Measurements from ENCODE around the gene SPAM1. TPM values are rescaled to one million over a fixed set of nuclear protein-coding genes. Genes with fewer than 3 reads are reported as not detected.
"Not testable (repeated sequence)": the region's sequence is repeated elsewhere in the genome, so short reads cannot be mapped to it uniquely, and the experiment has no call there.

The SPAM1 gene, protein sequence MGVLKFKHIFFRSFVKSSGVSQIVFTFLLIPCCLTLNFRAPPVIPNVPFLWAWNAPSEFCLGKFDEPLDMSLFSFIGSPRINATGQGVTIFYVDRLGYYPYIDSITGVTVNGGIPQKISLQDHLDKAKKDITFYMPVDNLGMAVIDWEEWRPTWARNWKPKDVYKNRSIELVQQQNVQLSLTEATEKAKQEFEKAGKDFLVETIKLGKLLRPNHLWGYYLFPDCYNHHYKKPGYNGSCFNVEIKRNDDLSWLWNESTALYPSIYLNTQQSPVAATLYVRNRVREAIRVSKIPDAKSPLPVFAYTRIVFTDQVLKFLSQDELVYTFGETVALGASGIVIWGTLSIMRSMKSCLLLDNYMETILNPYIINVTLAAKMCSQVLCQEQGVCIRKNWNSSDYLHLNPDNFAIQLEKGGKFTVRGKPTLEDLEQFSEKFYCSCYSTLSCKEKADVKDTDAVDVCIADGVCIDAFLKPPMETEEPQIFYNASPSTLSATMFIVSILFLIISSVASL
- total RNA-seq: not detected

DNA sequence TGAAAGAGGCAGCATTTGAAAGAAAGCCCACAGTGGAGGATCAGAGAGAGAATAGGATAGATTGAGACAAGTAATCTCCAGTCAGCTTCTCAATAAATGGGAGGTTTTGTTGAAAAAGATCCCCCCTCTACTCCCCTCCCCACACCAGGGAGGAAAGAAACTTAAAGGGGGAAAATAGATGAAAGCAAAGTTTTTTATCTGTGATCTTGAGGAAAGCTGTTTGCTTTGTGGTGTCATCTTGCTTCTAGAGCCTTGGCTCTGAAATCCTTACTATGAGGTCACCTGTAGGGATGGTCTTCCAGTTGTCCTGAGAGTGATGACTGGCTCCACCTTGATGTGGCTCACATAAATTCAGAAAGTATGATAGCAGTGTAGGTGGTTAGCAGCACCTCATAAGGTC lies at the start of gene SPAM1:
TSS of gene SPAM1 (plus strand) at position 301 of the 400 bp plus-strand sequence. CDS start 28,330 bp downstream, outside the sequence.
- ATAC-seq: no peak

DNA sequence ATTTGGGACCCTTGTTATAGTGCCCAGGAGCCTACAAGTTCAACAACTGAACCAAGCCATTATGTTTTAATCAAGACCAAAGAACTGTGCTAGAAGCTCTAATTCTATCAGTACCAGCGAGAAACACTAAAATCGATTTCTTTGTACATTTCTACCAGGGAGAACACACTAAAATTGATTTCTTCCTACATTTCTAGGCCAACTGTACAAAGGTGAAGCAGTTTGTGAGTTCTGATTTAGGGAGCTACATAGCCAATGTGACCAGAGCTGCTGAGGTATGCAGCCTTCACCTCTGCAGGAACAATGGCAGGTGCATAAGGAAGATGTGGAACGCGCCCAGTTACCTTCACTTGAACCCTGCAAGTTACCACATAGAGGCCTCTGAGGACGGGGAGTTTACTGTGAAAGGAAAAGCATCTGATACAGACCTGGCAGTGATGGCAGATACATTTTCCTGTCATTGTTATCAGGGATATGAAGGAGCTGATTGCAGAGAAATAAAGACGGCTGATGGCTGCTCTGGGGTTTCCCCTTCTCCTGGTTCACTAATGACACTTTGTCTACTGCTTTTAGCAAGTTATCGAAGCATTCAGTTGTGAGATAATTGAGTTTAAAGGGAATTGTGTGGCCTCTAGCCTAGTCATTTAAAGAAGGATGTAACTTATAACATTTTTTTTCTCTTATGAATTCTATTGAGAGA lies 48.3 kb upstream of the SPAM1 start:
- ATAC-seq: no peak

DNA sequence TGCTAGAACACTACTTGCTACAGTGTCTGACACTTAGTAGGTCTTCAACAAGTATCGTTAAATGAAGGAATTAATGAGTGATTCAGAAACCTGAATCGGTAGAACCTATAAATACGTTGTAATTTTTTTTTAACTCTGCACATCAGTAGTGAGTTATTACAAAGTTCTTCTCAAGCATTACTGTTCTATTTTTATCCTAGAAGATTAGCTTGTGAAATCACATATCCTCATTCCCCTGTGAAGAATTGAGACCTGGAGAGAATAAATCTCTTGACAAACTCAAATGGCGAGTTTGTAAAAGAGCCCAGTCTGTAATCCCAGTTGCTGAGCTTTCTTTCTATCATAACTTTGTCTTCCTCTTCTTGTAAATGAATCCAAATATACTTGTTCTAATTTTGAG lies 45.4 kb upstream of the SPAM1 start:
- ATAC-seq: no peak

DNA sequence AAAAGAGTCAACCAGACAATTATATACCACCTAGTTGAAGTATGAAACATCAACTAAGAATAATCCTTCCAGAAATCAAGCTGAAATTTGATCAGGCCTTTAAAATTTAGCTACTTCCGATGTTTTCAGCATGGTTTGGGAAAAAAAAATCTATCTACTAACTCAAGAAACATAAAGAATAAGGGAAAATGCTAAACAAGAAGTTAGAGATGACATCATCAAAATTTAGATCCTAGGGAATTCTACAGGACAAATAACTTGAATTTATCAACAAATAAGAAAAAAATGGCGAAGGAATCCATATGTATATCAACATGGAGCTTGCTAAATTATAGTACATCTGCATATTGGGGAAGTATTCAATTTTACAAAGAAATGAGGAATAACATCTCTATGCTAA lies 43.7 kb upstream of the SPAM1 start:
- ATAC-seq: no peak

DNA sequence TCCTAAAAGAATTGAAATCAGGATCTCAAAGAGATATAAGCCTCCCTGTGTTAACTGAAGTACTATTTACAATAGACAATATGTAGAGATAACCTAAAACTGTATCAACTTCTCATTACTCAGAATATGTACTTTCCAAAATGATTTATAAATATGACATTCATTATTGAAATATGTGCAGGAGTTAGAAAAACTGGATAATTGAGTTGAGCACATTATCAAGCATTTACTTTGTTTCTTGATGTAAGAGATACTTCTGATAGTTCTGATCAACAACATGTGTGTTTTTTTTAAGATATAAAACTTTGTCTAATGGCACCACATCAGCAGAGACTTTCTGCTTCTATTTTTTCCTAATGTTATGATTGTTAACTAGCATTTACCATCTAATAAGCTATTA lies 41.9 kb upstream of the SPAM1 start:
- no peak for ATAC-seq

DNA sequence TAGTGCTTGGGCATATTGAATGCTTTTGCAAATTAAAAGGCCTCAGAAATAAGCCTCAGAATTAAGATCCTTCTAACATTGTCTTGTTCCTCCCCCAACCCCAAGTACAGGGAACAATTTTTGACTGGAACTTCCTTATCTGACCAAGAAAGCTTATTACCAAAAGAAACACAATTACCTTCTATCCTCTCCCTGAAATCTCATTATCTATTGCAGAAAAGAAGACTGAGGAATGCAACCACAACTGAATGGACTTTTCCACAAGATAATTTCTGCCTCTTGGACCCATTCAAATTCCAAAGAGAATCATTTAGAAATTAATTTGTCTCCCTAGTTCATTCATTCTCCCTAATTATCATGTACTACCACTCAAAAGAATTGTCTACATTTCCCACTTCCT lies 36.8 kb upstream of the SPAM1 start:
- ATAC-seq: no peak

DNA sequence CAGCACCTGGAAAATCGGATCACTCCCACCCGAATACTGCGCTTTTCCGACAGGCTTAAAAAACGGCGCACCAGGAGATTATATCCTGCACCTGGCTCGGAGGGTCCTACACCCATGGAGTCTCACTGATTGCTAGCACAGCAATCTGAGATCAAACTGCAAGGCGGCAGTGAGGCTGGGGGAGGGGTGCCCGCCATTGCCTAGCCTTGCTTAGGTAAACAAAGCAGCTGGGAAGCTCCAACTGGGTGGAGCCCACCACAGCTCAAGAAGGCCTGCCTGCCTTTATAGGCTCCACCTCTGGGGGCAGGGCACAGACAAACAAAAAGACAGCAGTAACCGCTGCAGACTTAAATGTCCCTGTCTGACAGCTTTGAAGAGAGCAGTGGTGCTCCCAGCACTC lies 30.3 kb upstream of the SPAM1 start:
- ATAC-seq: not testable (repeated sequence)

DNA sequence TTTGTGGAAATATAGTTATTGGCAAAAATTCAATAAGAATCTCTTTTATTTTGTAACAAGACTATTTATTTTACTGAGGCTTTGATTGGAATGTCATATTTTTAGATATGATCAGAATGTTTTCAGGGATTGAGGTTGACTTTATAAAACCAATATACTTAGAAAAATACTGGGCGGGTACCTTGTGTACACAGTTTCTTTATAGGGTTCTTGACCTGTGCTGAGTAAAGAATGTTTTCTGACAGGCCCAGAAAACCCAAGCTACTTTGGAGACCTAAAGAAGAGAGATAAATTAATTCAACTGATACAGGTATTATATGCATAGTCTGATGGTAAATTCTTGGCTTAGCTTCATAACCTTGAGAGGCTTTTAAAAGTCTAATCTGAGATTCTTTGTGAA lies 23.9 kb upstream of the SPAM1 start:
- ATAC-seq: no peak

DNA sequence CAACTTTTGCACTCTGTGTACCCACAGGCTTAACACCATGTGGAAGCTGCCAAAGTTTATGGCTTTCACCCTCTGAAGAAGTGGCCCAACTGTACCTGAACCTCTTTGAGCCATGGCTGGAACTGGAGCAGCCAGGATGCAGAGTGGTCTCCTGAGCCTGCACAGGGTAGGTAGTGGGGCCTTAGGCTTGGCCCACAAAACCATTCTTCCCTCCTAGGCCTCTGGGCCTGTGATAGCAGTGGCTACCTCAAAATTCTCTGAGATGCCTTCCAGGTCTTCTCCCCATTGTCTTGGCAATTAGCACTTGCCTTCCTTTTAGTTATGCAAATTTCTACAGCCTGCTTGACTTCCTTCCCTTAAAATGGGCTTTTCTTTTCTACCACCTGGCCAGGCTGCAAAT lies 19.3 kb upstream of the SPAM1 start:
- no peak for ATAC-seq

DNA sequence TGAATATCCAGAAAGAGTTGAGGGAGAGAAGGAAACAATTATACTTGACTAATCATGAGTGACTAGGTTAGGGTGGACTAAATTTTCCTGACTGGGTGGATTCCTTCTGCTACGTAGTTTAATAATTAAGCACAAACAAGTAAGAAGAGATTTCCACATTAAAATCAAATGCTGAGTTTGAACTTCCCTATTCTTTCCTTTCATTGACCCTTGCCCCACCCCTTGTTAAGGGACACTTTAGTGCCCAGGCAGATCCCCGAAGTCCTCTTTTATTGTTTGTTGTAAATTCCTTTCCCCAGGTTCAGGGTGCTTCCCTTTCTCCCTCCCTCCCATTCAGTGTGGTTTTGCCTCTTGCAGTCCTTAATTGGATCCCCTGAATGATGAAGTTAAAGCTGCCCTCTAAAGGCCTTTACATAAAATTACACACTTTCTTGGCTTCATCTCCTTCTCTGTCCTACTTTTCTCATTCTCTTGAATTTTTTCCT lies 8.8 kb upstream of the SPAM1 start:
- no peak for ATAC-seq

DNA sequence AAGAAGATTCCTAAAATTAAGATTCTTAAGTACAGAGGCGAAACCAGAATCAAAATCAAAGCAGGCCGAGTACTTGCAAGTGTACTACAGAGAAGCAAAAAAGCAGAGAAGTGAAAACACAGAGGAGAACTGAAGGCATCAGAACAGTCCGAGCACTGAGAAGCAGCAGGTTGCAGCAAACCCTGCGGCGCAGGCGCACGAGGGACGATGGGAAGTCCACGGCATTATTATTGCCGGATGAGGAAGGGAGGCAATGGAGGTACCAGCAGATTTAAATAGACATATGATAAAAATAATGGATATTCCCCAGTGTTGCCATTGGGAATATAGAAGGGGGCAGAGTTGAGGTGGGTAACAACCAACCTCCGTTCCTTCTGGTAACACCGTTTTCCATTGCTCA lies 7.2 kb upstream of the SPAM1 start:
- ATAC-seq: no peak

DNA sequence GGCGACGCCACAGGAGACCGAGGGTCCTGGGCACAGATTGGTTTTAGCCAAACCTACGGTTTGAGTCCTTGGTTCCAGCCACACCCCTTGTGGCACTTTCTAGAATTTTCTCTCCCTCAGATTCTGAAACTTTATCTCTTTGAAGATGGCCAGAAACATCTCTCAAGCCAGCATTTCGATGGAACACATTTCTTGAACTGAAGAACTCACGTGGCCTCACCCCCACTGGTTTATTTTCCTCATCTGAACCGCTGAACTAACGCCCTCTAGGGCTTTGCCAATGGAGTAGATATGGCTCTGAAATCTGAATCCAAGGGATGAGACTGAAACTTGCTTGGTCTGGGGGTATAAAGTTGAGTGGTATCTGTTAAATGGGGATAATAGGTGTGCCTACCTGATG lies 6.7 kb upstream of the SPAM1 start:
- no peak for ATAC-seq

DNA sequence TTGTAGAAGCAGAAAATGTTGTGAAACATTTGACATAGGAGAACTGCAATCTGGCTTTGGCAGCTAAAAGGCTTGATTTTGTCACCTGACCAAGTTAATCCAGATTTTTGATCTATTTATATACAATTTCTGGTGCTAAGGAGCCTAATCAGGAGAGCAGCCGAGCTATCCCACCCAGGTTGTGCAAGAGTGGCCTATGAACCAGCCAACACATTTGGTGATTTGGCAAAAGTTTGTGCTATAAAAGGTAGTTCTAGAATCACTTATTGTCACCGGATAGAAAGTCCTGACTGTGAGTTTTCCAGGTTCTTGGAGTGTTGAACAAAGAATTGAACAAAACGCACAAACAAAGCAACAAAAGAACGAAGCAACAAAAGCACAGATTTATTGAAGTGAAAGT lies 1.4 kb upstream of the SPAM1 start:
- no peak for ATAC-seq

DNA sequence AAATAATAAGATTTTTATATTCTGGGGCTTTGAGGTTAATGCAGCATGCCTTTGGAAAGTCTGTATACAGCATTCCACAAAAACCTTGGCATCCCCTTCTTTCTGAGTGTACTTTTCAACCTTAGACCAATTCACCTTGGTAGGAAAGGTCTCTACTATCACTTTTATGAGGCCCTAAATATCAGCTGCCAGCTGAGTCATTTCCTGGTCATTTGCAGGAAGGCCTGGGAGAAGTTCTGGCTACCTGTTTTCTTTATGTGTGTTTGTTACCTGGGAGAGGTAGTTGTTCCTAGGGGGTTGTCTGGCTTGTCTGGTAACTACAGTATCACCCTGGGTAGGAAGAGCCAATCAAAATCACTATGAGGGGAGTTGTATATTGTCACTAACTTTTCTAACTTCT lies 4.1 kb downstream of the SPAM1 start:
- ATAC-seq: no peak

DNA sequence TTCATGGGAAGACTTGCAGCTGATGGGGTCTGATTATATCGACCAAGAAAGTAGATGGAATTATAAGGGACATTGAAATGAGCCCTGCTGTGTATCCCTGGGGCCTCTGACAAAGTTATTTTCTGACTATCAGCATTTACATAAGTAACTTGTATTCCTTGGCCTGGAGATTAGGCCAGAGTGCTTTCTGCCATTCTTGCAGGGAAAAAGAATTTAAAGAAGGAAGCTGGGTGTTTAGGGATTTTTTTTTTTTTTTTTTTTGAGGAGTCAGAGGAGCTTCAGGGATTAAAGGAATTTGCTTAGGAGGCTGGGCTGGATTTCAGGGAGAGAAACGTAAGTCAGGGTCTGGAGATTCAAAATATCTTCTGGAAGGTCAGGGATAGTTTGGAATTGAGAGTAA lies 4.6 kb downstream of the SPAM1 start:
- no peak for ATAC-seq

DNA sequence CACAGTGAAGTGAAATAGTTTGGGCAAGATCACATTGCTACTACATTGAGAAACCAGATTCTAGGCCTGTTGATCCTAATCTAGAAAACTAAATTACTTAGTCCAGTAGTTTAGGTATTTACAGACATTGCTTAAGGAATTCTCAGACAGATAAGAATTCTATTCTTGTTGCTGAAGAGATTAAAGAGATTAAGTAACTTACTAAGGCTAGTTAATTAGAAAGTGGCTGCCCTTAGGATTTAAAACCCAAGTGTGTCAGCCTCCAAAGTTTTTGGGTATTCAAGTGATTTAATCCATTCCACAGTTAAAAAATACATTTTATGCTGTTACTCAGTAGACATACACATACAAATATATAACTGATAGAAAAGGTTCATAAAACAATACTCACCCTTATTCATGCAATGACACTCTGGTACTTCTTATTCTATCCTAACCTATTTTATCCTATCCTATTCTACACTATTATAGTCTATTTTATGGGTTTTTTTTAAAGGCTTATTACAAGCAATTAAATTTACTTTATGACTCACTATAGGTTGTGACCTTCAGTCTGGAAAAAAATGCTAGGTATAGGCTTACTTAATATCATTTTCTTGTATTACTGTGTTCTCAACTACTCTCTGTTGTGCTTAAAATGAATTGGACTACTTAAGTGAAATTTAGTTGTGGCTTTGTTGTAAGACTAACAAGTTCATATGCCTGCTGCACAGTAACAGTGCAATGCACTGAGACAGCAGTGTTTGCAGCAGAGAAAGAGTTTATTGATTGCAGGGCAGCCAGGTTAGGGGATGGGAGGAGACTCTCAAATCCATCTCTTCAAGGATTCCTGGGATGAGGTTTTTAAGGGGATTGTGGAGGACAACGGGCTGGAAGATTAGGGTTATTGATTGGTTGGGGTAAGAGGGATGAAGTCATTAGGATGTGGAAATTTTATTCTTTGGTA lies 10.7 kb downstream of the SPAM1 start:
- ATAC-seq: no peak

DNA sequence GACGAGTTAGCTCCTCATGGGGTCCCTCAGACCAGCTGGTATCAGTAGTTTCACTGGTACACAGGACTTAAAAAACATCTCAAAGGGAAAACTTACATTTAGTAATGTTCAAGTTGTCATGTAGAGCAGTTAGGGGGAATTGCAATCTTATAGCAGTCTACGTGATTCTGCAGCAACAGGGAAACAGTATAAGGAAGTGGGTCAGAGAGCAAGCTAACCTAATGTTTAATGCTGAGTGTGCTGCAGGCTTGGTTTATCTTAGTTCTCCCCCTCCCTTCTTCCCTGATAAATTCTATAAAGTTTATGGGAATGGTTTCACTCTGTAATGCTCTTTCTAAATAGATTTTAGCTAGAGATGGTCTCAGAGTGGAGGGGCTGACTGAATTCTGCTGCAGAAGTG lies 11.3 kb downstream of the SPAM1 start:
- no peak for ATAC-seq

DNA sequence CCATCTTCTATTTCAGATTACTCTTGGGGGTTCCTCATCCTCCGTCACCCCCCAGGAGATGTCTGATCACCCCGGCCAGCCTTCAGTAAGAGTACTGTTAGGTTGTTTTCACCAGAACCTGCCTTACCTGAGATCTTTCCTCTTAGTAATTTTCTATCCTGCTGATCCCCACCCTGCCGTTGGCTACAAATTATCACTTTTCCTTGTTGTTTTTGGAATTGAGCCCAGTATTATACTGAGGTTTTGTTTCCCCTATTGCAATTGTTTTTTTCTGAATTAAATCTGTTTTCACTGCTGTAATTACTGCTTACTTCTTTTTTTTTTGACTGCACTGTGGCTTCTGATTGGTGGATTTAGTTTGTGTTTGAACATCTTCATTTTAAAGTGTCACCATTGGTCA lies 14.7 kb downstream of the SPAM1 start:
- no peak for ATAC-seq

DNA sequence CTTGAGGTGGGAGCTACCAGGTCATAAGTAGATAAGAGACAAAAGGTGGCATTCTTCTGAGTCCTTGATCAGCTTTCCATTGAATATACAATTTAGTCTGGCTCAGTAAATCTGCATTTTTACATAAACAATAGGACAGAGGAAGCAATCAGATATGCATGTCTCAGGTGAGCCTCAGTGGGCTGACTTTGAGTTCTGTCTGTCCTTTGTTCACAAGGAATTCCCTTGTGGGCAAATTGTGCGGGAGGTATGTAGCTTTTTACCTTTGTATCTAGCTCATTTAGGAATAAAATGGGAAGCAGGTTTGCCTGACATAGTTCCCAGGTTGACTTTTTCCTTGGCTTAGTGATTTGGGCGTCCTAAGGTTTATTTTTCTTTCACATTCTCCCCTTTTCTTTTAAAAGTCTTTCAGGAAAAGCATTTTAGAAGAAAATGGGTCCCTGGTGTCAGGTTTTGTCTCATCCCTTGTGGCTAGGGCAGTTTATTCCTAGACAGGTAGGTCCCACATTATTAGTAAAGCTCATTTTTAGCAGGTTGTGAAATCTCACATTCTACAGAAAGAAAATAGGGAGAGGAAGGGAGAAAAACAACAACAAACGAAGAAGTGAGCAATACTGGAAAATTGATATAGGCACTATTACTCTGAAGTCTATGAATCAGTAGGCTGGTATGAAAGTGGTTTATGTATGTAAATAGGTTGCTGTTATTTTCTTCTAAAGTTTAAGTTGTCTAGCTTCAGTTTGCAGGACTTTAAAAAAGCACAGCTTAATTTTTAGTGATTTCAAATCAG lies 16.5 kb downstream of the SPAM1 start:
- ATAC-seq: no peak

DNA sequence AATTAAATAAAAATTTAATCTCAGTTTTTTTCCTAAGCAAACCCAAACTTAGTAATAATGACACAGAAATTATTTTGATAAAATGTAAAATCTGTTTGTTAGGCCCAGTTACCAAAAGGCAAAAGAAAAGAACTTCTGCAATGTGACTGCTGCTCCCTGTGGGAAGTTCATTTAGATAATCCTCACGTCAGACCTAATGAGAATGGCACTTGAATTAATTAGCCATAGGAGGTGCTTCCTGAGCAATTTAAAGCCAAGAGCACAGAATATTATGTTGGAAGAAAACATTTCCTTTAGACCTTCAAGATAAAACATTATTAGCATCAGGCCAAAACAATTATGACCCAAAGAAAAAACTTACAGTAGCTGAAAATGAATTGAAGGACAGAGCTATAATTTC lies 19.4 kb downstream of the SPAM1 start:
- ATAC-seq: no peak

DNA sequence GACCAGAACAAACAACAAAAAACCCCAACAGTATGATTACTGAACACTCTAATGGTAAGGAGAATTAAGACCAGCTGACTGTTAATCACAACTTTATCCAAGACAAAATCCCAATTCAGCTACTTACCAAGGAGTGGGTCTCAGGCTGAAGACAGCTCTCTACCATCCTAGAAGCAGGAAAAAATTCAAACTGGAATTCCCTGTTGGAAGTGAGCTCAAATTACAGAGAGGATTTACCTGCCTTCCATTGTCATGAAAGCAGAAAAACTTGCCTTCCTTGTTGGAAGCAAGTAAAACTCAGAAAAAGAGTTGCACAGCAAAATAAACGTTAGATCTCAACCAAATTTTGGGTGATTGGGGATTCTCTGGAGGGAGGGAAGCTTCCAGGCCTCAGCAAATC lies 20.9 kb downstream of the SPAM1 start:
- no peak for ATAC-seq

DNA sequence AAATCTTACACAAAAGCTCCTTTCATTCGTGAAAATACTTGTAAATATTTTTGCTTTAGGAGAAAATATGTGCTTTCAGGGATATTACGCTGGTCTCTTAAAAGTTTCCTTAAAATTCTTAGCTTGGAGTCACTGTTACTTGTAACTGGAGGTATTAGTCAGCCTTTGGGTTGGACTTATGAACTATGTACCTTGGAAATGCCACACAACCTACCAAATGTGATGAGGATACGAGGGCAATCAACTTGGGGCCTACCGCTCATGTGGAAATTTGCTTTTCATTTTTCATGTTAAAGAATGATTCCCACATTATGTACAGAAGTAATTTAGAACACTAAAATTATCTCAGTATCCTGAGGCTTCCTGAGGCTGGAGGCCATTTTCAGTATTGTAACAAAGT lies 23.1 kb downstream of the SPAM1 start:
- no peak for ATAC-seq

All from esophagus mucosa (tissue), 1 donor.